A172 (cell line): ENCODE data around the gene KRT81. TPM values are rescaled to one million over a fixed set of nuclear protein-coding genes. Genes with fewer than 3 reads are reported as not detected.
"Not testable (repeated sequence)": the region's sequence is repeated elsewhere in the genome, so short reads cannot be mapped to it uniquely, and the experiment has no call there.

Source experiments
- DNase-seq: peaks from one replicate; pipeline ENCODE4 v3.0.0-alpha.2; 2015; ENCODE audit warnings: low spot score
- total RNA-seq: library from RNA; depleted of rRNA; stranded (reverse); fragments of >200 nt; shearing (Covaris generic); gene quantifications from 2 replicates; pipeline ENCODE4 v1.2.3, GENCODE V29; 2014

Gene KRT81
- total RNA-seq, 1 experiment from 2014 or later: 66.4 TPM

DNA sequence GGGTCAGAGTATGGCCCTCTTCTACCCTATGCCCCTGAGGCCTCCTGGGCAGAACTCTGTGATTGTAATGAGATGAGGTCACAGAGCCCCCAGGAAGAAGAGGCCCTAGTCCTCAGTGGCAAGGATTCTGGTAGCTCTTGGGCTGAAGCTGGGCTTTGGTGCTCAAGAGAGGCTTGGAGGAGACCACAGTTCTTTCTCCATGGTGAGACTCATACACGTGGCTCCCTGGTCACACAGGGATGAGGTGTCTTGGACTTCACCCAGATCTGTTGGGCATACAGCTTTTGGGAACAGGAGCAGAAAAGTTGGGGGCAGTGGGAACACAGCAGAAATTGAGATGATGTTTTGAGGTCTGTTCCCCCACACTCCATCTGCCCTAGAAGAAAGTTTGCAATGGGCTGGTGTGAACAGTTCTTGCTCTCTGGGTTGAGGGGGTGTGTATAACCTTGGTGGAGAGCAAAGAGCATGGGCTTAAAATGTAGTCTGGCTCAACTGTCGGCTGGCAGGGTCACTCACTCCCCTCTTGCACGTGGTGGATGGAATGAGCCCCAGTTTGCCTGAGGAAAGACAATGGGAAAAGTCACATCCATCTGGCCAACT lies 16.7 kb downstream of the KRT81 start, which contains the start of gene KRT86:
TSS of gene KRT86 (plus strand) at position 125 of the 600 bp plus-strand sequence. CDS start 27,272 bp downstream, outside the sequence.
- DNase-seq: no peak

DNA sequence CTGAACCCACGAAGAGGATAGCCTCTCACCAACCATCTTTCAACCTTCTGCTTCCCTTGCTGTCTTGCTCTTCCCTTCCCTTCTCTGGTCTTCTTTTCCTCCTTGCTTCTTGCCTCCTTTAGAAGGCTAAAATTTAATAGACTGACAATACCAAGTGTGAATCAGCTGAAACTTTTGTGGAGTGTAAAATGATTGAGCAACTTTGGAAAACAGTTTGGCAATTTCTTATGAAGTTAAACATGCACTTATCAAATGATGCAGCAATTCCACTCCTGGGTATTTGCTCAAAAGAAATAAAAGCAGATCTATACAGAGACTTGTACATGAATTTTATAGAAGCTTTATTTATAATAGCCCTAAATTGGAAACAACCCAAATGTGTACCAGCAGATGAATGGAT lies 20.2 kb downstream of the KRT81 start:
- DNase-seq: no peak

DNA sequence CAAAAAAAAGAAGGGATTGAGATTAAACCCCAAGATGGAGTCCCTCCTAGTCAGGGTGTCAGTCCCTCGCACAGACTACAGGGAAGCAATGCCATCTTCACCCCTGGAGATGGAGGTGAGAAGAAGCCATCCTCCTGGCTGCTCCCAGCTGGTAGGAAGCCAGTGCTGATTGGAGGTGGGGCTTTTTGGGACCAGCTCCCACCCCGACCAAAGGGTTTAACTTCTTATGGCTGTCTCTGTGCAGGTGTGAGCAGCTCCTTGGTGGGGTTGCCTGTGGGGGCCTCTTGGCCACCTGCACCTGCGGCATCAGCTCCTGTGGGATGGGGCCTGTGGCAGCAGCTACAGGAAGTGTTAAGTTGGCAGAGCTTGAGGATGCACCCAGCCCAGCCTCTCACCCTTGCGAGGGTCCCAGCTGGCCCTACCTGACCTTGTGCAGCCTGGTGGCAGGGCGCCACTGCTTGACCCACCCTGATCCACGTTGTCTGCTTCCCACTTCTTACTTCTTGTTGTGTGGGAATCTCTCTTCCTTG lies 20.7 kb downstream of the KRT81 start:
- DNase-seq: no peak

GRCh38 chr12:52268212-52268611 lies 23.1 kb downstream of the KRT81 start:
- DNase-seq: no peak

DNA sequence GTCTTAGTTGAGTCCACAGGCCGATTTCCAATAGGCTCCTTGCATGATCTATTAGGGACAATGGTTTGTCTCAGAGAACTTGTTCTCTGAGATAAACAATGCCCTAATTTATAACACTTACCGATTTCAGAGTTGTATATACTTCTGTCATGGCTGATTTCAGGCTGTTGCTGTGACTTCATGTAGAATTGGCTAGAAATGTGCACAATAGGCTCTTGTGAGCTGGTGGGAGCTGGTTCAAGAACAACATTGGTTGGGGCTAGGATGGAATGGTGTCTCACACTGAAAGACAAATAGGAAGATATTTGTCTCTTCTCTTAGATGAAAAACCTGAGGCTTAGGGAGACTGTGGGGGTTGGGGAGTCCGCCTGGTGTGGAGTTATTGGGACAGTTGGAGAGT lies 23.6 kb downstream of the KRT81 start:
- DNase-seq: no peak

- DNase-seq: no peak
These were observed 24.1 kb downstream of the KRT81 start for GRCh38 chr12:52267266-52267665.

DNA sequence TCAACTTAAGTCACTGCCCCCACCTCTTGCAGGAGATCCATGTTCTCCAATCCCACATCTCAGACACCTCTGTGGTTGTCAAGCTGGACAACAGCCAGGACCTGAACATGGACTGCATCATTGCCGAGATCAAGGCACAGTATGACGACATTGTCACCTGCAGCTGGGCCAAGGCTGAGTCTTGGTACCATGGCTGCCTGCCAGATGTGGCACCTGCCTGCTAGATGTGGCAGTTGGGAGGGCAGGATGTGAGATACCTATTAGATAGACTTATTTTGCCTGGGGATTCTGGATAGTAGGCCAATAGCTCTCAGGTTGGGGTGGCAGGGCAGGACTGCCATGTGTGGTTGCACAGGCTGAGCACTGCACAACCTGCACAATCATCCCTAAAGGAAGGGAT lies 24.8 kb downstream of the KRT81 start:
- no peak for DNase-seq

GRCh38 chr12:52264435-52264825 lies 26.9 kb downstream of the KRT81 start:
- no peak for DNase-seq

DNA sequence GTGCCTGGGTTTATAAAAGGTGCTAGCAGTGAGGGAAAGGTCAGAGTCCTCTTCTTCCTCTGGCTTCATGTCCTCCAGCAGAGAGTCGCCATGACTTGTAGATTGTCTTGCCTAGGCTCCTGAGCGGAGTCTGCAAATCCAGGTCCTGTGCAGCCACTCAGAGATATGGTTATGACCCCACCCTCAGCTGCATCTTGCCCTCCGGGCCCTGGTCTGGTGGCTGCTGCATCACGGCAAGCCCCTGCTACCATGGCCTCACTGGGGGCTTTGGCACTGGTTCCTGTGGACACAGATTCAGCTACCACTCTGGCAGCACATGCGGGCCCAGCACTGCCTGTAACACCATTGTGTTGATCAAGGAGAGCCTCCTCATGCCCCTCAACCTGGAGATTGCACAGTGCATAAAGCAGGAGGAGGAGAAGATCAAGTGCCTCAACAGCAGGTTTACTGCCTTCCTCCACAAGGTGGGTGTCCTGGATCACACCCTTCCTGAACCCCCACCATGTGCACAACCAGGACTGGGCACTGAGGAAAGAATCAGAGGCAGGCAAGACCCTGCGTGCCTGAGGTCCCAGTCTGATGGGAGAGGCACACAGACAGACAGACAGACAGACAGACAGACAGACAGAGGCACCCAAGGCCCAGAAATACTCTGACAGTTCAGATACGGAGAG lies 27.4 kb downstream of the KRT81 start:
- no peak for DNase-seq

- no peak for DNase-seq
These were observed 29.0 kb downstream of the KRT81 start for GRCh38 chr12:52262286-52262685.

- DNase-seq: no peak
These were observed 30.2 kb downstream of the KRT81 start for GRCh38 chr12:52261208-52261484.

DNA sequence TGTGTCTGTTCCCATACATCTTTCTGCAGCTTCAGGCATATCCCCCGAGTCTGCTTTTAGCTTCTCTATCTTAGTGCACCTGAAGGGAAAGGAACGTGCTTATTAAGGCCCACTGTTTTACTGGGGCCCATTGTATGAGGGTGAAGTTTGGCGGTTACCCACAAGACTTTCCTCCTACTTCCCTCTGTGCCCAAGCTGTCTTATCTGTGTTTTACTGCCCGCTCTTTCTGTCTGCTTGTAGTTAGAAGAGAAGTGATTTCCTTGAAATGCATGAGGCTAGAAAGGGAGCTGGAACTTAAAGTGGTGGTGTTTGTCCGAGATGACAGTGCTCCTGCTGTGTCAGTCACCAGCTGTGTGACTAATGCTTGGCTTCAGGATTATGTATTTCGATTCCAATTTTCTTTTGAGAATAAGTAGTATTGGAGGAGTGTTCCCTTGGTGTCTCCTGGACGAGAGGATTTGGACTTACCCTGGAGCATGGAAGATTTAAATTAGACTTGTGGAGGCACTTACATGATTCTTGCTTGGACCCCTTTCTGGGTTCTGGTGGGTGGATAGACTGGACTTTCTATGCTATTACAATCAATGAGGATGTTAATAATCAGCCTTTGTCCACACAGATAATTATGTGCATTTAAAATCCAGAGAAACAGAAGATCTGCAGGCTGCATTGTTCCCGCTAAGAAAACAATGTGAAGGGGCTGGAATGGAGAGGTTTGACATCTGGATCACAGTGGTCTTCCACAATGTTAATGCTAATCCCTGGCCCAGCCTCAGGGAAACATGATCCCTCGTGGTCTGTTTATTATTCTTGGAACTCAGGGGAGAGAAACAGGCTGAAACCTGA lies 30.8 kb downstream of the KRT81 start:
- no peak for DNase-seq

- DNase-seq: no peak
These were observed 31.6 kb downstream of the KRT81 start for GRCh38 chr12:52259657-52260243.

GRCh38 chr12:52258335-52258901 lies 32.9 kb downstream of the KRT81 start:
- DNase-seq: no peak

DNA sequence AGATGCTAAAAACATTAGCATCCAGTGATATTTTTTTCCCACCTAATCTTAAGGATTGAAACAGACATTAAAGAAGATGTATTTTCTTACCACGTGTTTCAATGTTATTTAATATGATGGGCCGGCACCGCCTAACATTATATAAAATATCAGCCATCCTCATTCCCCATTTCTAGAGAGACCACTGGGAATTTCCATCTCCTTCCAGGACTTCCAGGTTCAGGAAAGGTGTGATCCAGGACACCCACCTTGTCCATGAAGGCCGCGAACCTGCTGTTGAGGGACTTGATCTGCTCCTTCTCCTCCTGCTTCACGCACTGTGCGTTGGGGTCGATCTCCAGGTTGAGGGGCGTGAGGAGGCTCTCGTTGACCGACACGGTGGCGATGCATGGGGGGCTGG lies 33.4 kb downstream of the KRT81 start:
- DNase-seq: not testable (repeated sequence)

- no peak for DNase-seq
These were observed 34.2 kb downstream of the KRT81 start for GRCh38 chr12:52257074-52257551.

- DNase-seq: no peak
These were observed 34.8 kb downstream of the KRT81 start for GRCh38 chr12:52256584-52256935.

DNA sequence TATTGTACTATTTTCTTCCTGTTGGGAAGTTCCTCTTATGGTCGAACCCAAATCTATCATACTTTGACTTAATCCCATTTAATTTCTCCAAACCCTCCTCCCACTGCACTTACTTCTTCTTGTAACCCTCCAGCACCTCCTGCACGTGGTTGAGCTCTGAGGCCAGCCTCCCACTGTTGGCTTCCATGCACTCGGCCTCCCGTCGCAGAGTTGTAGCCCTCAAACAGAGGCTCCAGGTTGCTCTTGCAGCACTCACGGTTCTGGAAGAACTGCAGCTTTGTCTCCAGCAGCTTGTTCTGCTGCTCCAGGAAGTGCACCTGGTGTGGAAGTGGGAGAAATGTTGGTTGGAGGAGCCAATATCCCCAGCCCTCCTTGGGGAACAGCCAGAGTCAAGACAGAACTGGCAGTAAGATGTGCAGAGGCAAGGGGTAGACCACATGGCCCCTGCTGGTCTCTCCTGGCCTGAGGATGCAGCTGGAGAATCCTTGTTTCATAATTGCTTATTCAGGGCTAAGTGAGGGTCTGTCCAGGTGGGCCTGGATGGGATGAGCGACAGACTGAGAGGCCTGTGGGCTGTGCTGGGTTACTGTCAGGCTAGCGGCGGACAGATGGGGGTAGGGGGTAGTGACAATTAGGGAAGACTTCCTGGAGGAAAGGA lies 35.3 kb downstream of the KRT81 start:
- DNase-seq: no peak

GRCh38 chr12:52254965-52255751 lies 36.2 kb downstream of the KRT81 start:
- no peak for DNase-seq

DNA sequence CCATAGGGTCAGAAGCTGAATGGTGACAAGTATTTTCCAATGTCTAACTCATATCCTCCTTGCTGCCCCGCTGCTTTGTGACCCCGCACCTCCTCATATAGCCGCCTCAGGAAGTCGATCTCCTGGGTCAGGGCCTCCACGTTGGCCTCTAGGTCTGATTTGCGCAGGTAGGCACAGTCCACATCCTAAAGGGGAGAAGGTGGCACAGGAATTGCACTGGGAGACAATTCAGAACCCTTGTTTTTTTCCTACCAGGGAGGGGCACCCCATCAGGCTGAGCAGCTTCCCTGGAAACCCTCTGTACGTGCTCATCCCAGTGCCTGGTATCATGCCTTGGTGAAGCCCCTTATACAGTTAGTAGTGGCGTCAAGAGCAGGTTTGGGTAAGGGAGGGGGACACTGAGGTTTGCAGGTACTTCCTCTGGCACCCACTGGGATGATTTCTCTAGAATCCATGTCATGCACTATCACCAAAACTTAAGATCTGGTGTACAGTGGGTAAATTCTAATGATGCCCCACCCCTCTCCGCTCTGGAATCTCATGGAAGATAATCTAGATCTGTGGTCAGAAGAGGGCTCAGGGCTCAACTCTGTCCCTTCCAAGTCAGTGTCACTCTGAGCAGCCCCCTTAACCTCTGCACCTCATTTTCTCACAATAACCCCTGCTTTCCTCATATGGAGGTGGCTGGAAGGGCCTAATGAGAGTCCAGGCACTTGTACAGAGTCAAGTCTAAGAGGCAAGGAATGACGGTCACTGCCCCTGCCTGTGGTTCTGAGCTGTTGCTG lies 37.0 kb downstream of the KRT81 start:
- no peak for DNase-seq
